AML-193 (cell line): Measurements from ENCODE around the gene MICAL3.
"Not testable (repeated sequence)": the region's sequence is repeated elsewhere in the genome, so short reads cannot be mapped to it uniquely, and the experiment has no call there.

ENCODE experiments used
- DNase-seq, 2 experiments: peaks; one replicate each; lab custom pipeline; 2025; lab: John Stamatoyannopoulos, UW

The MICAL3 gene

GRCh38 chr22:17777005-17777716, 247.2 kb downstream of the MICAL3 start:
- peak; percentile 79 to 84 for DNase-seq

- DNase-seq = no peak
Observed at GRCh38 chr22:17775781-17776465, 248.4 kb downstream of the MICAL3 start.

GRCh38 chr22:17774926-17775685, 249.3 kb downstream of the MICAL3 start:
- DNase-seq = no peak

GRCh38 chr22:17774206-17774925, 250.0 kb downstream of the MICAL3 start, which contains the start of gene BID:
Gene BID, minus strand, starts transcription at chr22:17774469. Its CDS starts 24,353 bp downstream, at chr22:17750116.
- peak in 1 of 2 experiments; percentile 22 for DNase-seq

GRCh38 chr22:17773606-17774205, 250.7 kb downstream of the MICAL3 start:
- no peak for DNase-seq

GRCh38 chr22:17772958-17773605, 251.3 kb downstream of the MICAL3 start:
- no peak for DNase-seq

- DNase-seq = no peak
Observed at GRCh38 chr22:17772249-17772957, 252.0 kb downstream of the MICAL3 start.

- DNase-seq = no peak
Observed at GRCh38 chr22:17770180-17771077, 253.9 kb downstream of the MICAL3 start.

- DNase-seq = no peak
Observed at GRCh38 chr22:17769716-17770082, 254.7 kb downstream of the MICAL3 start.

GRCh38 chr22:17769013-17769715, 255.2 kb downstream of the MICAL3 start:
- DNase-seq = no peak

GRCh38 chr22:17767233-17768065, 256.9 kb downstream of the MICAL3 start:
- DNase-seq = no peak

GRCh38 chr22:17764852-17765251, 259.5 kb downstream of the MICAL3 start:
- DNase-seq = not testable (repeated sequence)

GRCh38 chr22:17764036-17764435, 260.3 kb downstream of the MICAL3 start:
- DNase-seq = no peak

GRCh38 chr22:17763442-17763841, 260.9 kb downstream of the MICAL3 start:
- not testable (repeated sequence) for DNase-seq

GRCh38 chr22:17761138-17761488, 263.2 kb downstream of the MICAL3 start:
- no peak for DNase-seq

- peak in 1 of 2 experiments; percentile 10 for DNase-seq
Observed at GRCh38 chr22:17754233-17754925, 270.0 kb downstream of the MICAL3 start.

- DNase-seq = no peak
Observed at GRCh38 chr22:17753401-17753989, 270.9 kb downstream of the MICAL3 start.
